Adrenal gland (tissue), 12 donors: Measurements from ENCODE around the gene TTLL1. TPM values are rescaled to one million over a fixed set of nuclear protein-coding genes. Genes with fewer than 3 reads are reported as not detected.
A peak's percentile ranks its signal among the peaks of the same experiment; 100 is the strongest.

Experiments used
- DNase-seq, 7 donors: peaks; one replicate each; pipeline ENCODE4 v3.0.0-alpha.2; 2019 to 2020
- H3K27ac ChIP-seq, 5 donors: fragments of 200-600 bp; sonication (generic) in 4 of 5; 1 replicate in 3 of 5; 2 replicates in 2 of 5; pipeline versions ENCODE4 v1.5.1 to v1.8.0; 2016 to 2020; ENCODE audit warnings: mild to moderate bottlenecking in 1 of 5
- H3K27me3 ChIP-seq: fragments of 200-600 bp; 2 replicates; pipeline ENCODE4 v1.8.0; 2021
- H3K36me3 ChIP-seq, 2 donors: fragments of 200-600 bp; replicated peaks in 1 of 2; 1 replicate in 1 of 2; 2 replicates in 1 of 2; pipeline versions ENCODE4 v1.5.1 to v1.8.0; 2018 to 2022
- H3K4me1 ChIP-seq, 2 donors: fragments of 200-600 bp; replicated peaks in 1 of 2; 1 replicate in 1 of 2; 2 replicates in 1 of 2; pipeline versions ENCODE4 v1.5.1 to v1.8.0; 2018 to 2021
- H3K4me3 ChIP-seq, 4 donors: fragments of 200-600 bp; sonication (generic) in 3 of 4; one replicate each; pipeline ENCODE4 v1.5.1; 2016 to 2018
- H3K9me3 ChIP-seq, 3 donors: fragments of 200-600 bp; sonication (generic) in 1 of 3; replicated peaks in 1 of 3; 1 replicate in 2 of 3; 2 replicates in 1 of 3; pipeline versions ENCODE4 v1.5.1 to v1.8.0; 2016 to 2021
- POLR2A ChIP-seq, 2 donors: fragments of 450-650 bp; IDR thresholded peaks; one replicate each; pipeline ENCODE4 v1.6.1; 2017; ENCODE audit warnings: antibody characterized with exemption in 2 of 2, mild to moderate bottlenecking in 2 of 2, moderate library complexity in 1 of 2
- WGBS, 4 donors: extraction: QIAGEN DNeasy Blood & Tissue Kit in 2 of 4; methylation state at CpG; one replicate each; pipeline versions ENCODE4 v1.1.5 to v1.1.7; 2013 to 2017; 5-methylcytosine and 5-hydroxymethylcytosine counted together
- intact Hi-C, 2 donors: fragments of 100-400 bp; cut with DNase I; formaldehyde crosslinking; loops; one replicate each; pipeline versions ENCODE4 v1.14.1 to v1.15.0; 2022 to 2023
- polyA plus RNA-seq, 3 donors: library from polyadenylated mRNA; stranded (reverse); fragments of 200-250 nt in 2 of 3; fragments of 350-450 nt in 1 of 3; fragmentation: Illumina TruSeq in 1 of 3; extraction: RNeasy Lipid Tissue Mini Kit (QIAGEN cat#74804) in 1 of 3; gene quantifications; one replicate each; pipeline ENCODE4 v1.2.3, GENCODE V29; 2013 to 2014
- total RNA-seq, 9 donors: library from RNA; depleted of rRNA in 4 of 9; stranded (reverse); fragments of >200 nt in 4 of 9; fragments of 120-200 nt in 1 of 9; fragmentation: NEBNext Ultra II Directional in 1 of 9; extraction: Animal tissue kit (Norgen Biotek cat#: 25700) in 1 of 9; gene quantifications; one replicate each; pipeline versions ENCODE4 v1.1.0 to v1.2.4, GENCODE V29; 2013 to 2023
- TF ChIP-seq, protein P1 (sequence below), 6 experiments: fragments of 450-650 bp in 4 of 6; fragments of 200-600 bp in 2 of 6; sonication (generic) in 1 of 6; IDR thresholded peaks; 1 replicate in 5 of 6; 2 replicates in 1 of 6; pipeline versions ENCODE4 v1.5.1 to v1.8.0; 2016 to 2021; ENCODE audit warnings: antibody characterized with exemption in 6 of 6, mild to moderate bottlenecking in 2 of 6, moderate library complexity in 1 of 6
- donor health status: healthy with polysubstance abuse.
- donor health status: Bipolar disorder and iron deficiency.
- donor health status: DM: yes; HTN: yes; CAD: no.
- donor health status: DM: no; HTN: no; CAD: no.
- donor health status: DM: no; HTN: no; CAD: no.
- donor health status: DM: yes; HTN: yes; CAD: no.

TTLL1 gene
- total and polyA plus RNA-seq, 12 donors, result 5.0 to 14.1 (median 8.3) TPM

- intact Hi-C loops, result no loop called here
- WGBS, 4 donors, result 25 to 40% (median 30%) methylated on average over 1 to 7 of the region's 7 CpGs
- Histone ChIP-seq H3K9me3 (no peaks in the 10 kb centered on the region), H3K4me3 (no peak overlapping the region), H3K27me3 (no peaks in the 10 kb centered on the region), H3K36me3 (no peaks in the 10 kb centered on the region), H3K4me1 (peaks cover 27 to 41% of the 10 kb centered on the region in 2 donors), H3K27ac (peak overlapping the region; percentile 52 to 89 (median 81))
- TF ChIP-seq POLR2A (IDR thresholded peaks at IDR 0.05), result peak in 1 of 2 donors; percentile 40
- TF ChIP-seq, protein P1, sequence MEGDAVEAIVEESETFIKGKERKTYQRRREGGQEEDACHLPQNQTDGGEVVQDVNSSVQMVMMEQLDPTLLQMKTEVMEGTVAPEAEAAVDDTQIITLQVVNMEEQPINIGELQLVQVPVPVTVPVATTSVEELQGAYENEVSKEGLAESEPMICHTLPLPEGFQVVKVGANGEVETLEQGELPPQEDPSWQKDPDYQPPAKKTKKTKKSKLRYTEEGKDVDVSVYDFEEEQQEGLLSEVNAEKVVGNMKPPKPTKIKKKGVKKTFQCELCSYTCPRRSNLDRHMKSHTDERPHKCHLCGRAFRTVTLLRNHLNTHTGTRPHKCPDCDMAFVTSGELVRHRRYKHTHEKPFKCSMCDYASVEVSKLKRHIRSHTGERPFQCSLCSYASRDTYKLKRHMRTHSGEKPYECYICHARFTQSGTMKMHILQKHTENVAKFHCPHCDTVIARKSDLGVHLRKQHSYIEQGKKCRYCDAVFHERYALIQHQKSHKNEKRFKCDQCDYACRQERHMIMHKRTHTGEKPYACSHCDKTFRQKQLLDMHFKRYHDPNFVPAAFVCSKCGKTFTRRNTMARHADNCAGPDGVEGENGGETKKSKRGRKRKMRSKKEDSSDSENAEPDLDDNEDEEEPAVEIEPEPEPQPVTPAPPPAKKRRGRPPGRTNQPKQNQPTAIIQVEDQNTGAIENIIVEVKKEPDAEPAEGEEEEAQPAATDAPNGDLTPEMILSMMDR (IDR thresholded peaks at IDR 0.05), result no peak
- peak; percentile 77 to 97 (median 94) for DNase-seq
Observed at GRCh38 chr22:43101306-43101705, 12.1 kb upstream of the TTLL1 start.

DNA sequence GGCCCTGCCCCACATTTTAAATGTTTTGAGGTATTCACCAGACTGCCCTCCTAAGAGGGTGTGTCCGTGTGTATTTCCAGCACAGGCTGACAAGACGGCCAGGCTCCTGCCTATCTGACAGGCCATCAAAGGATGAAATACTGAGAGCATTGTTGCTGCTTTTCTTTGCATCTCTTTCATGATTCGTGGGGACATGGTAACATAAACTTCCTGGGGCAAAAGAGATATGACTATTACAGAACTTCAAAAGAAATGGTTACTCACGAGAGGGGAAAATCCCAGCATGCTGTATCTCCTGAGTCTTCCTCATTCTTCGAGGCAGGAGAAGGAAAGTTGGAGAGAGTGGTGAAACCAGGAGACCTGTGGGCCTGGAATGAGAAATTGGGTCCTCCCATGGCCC is 11.0 kb upstream of the TTLL1 start:
- Histone ChIP-seq H3K4me3 (no peak overlapping the region), H3K27me3 (no peaks in the 10 kb centered on the region), H3K4me1 (peaks cover 27 to 41% of the 10 kb centered on the region in 2 donors), H3K9me3 (no peaks in the 10 kb centered on the region), H3K27ac (peak overlapping the region in 2 of 5 donors; percentile 83 to 89), H3K36me3 (no peaks in the 10 kb centered on the region)
- no peak for DNase-seq
- intact Hi-C loops, result no loop called here
- no peak for TF ChIP-seq POLR2A (IDR thresholded peaks at IDR 0.05)
- TF ChIP-seq, protein P1 (IDR thresholded peaks at IDR 0.05), result no peak
- 46 to 53% (median 47%) methylated on average over 5 of the region's 5 CpGs for WGBS, 4 donors

DNA sequence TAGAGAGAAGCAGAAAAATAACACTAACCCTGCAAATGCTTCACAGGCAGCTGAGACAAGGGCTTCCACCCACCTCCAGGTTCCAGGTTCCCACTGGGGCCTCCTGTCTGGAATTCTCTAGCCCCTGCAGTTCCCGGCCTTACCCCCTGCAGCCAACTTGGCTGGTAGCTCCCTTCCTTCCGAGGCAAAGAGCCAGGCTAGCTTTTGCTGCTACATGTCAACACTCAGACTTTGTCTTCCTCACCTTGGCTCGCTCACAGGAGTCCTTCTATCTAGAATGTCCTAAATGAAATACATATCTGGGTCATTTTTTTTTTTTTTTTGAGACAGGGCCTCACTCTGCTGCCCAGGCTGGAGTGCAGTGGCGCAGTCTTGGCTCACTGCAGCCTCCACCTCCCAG is 9.9 kb upstream of the TTLL1 start:
- Histone ChIP-seq H3K27ac (peak overlapping the region in 2 of 5 donors; percentile 13 to 44), H3K27me3 (no peaks in the 10 kb centered on the region), H3K9me3 (no peaks in the 10 kb centered on the region), H3K4me1 (peaks cover 23 to 35% of the 10 kb centered on the region in 2 donors), H3K36me3 (no peaks in the 10 kb centered on the region), H3K4me3 (no peak overlapping the region)
- TF ChIP-seq, protein P1 (IDR thresholded peaks at IDR 0.05), result no peak
- no peak for TF ChIP-seq POLR2A (IDR thresholded peaks at IDR 0.05)
- 46 to 53% (median 51%) methylated on average over 4 of the region's 4 CpGs for WGBS, 4 donors
- intact Hi-C loops, result no loop called here
- peak in 5 of 7 donors; percentile 48 to 70 (median 66) for DNase-seq

GRCh38 chr22:43098356-43098755 is 9.2 kb upstream of the TTLL1 start:
- no peak for DNase-seq
- Histone ChIP-seq H3K9me3 (no peaks in the 10 kb centered on the region), H3K36me3 (no peaks in the 10 kb centered on the region), H3K27me3 (no peaks in the 10 kb centered on the region), H3K4me3 (no peak overlapping the region), H3K27ac (no peak overlapping the region), H3K4me1 (peaks cover 15 to 28% of the 10 kb centered on the region in 2 donors)
- TF ChIP-seq, protein P1 (IDR thresholded peaks at IDR 0.05), result no peak
- TF ChIP-seq POLR2A (IDR thresholded peaks at IDR 0.05), result no peak
- intact Hi-C loops, result no loop called here
- WGBS, 4 donors, result 66 to 84% (median 77%) methylated on average over 3 to 4 of the region's 4 CpGs
